Fibroblast of lung (primary cell): Measurements from ENCODE around the gene CCDC102A. TPM values are rescaled to one million over a fixed set of nuclear protein-coding genes. Genes with fewer than 3 reads are reported as not detected.

Experiments
- DNase-seq, 2 donors: peaks; one replicate each; pipeline versions ENCODE4 v3.0.0 to v3.0.0-alpha.2; 2010; ENCODE audit warnings: low read depth in 2 of 2
- H2AFZ ChIP-seq: 2 replicates; pipeline ENCODE4 v1.5.1; 2012; ENCODE audit warnings: low read length, control low read depth, inconsistent platforms
- H3K27ac ChIP-seq: 2 replicates; pipeline ENCODE4 v1.5.1; 2011; ENCODE audit warnings: low read length, control low read depth; ENCODE audit not compliant: insufficient read depth
- H3K27me3 ChIP-seq: 2 replicates; pipeline ENCODE4 v1.5.1; 2011; ENCODE audit warnings: mild to moderate bottlenecking, low read length; ENCODE audit not compliant: control insufficient read depth, insufficient read depth
- H3K36me3 ChIP-seq: 2 replicates; pipeline ENCODE4 v1.5.1; 2011; ENCODE audit warnings: low read length; ENCODE audit not compliant: control insufficient read depth, insufficient read depth
- H3K4me1 ChIP-seq: 2 replicates; pipeline ENCODE4 v1.5.1; 2011; ENCODE audit warnings: low read length; ENCODE audit not compliant: control insufficient read depth, insufficient read depth; ENCODE audit errors: extremely low read depth
- H3K4me2 ChIP-seq: 2 replicates; pipeline ENCODE4 v1.5.1; 2011; ENCODE audit warnings: low read length, control low read depth; ENCODE audit not compliant: insufficient read depth; ENCODE audit errors: extremely low read depth
- H3K4me3 ChIP-seq, 4 experiments: fragments of 200-600 bp in 1 of 4; sonication (generic) in 1 of 4; replicated peaks in 1 of 4; 2 replicates each; pipeline ENCODE4 v1.5.1; 2011 to 2016; ENCODE audit warnings: low read length in 4 of 4, low read depth in 3 of 4, mild to moderate bottlenecking in 3 of 4, control low read depth in 2 of 4, inconsistent platforms in 1 of 4, mixed read lengths in 1 of 4; ENCODE audit not compliant: insufficient read depth in 1 of 4; ENCODE audit errors: control extremely low read depth in 1 of 4
- H3K79me2 ChIP-seq: 2 replicates; pipeline ENCODE4 v1.5.1; 2012; ENCODE audit warnings: mild to moderate bottlenecking, low read length, inconsistent platforms; ENCODE audit not compliant: control insufficient read depth, insufficient read depth
- H3K9ac ChIP-seq: 2 replicates; pipeline ENCODE4 v1.5.1; 2011; ENCODE audit warnings: mild to moderate bottlenecking, low read length, control low read depth; ENCODE audit not compliant: insufficient read depth
- H3K9me3 ChIP-seq: 2 replicates; pipeline ENCODE4 v1.5.1; 2012; ENCODE audit warnings: low read depth, low read length; ENCODE audit not compliant: control insufficient read depth, insufficient read depth
- H4K20me1 ChIP-seq: 2 replicates; pipeline ENCODE4 v1.5.1; 2011; ENCODE audit warnings: low read length; ENCODE audit not compliant: control insufficient read depth, insufficient read depth; ENCODE audit errors: extremely low read depth
- CTCF ChIP-seq, 2 donors: IDR thresholded peaks in 1 of 2; conservative IDR thresholded peaks in 1 of 2; 1 replicate in 1 of 2; 2 replicates in 1 of 2; pipeline ENCODE4 v1.5.1; 2011 to 2012; ENCODE audit warnings: low read length in 2 of 2, control low read depth in 1 of 2, inconsistent platforms in 1 of 2, low read depth in 1 of 2, mild to moderate bottlenecking in 1 of 2
- EZH2 ChIP-seq: IDR thresholded peaks from 2 replicates; pipeline ENCODE4 v1.5.1; 2012; ENCODE audit warnings: low read length, control low read depth, mild to moderate bottlenecking; ENCODE audit errors: missing control alignments
- polyA plus RNA-seq, 2 donors: library from polyadenylated mRNA; depleted of rRNA in 1 of 2; stranded (reverse) in 1 of 2; unstranded in 1 of 2; fragments of >200 nt; gene quantifications; 2 replicates each; pipeline ENCODE4 v1.2.1, GENCODE V29; 2011 to 2012; ENCODE audit warnings: missing spikeins in 1 of 2
- total RNA-seq: library from RNA; depleted of rRNA; stranded (reverse); fragments of >200 nt; gene quantifications from 2 replicates; pipeline ENCODE4 v1.2.1, GENCODE V29; 2014

CCDC102A gene
- total and polyA plus RNA-seq, 2 donors (not counting 1 experiment from before 2014, with no cell fraction given): 7.1 to 16.7 TPM

- H3K36me3 ChIP-seq: no peaks in the 10 kb centered on the region
- H3K4me2 ChIP-seq: no peak overlapping the region
- no peaks in the 10 kb centered on the region for H3K79me2 ChIP-seq
- no peak for DNase-seq
- H3K27me3 ChIP-seq: no peaks in the 10 kb centered on the region
- H3K4me1 ChIP-seq: no peaks in the 10 kb centered on the region
- H3K27ac ChIP-seq: no peak overlapping the region
- H3K9me3 ChIP-seq: no peaks in the 10 kb centered on the region
- H4K20me1 ChIP-seq: no peaks in the 10 kb centered on the region
- H3K4me3 ChIP-seq: no peak overlapping the region
- TF ChIP-seq CTCF (conservative IDR thresholded peaks at IDR 0.05 in 1 of 2, IDR thresholded peaks at IDR 0.05 in 1 of 2; ENCODE audit: low read depth in 1 of 2, low read length in 2 of 2) (no peak), EZH2 (no peak)
- no peak overlapping the region for H3K9ac ChIP-seq
- H2AFZ ChIP-seq: no peak overlapping the region
Measured at GRCh38 chr16:57514791-57515600, 21.4 kb downstream of the CCDC102A start.

GRCh38 chr16:57514371-57514770, 22.0 kb downstream of the CCDC102A start:
- Histone ChIP-seq H3K4me3 (no peak overlapping the region), H2AFZ (no peak overlapping the region), H4K20me1 (no peaks in the 10 kb centered on the region), H3K9ac (no peak overlapping the region), H3K4me2 (no peak overlapping the region), H3K27me3 (no peaks in the 10 kb centered on the region), H3K4me1 (no peaks in the 10 kb centered on the region), H3K27ac (no peak overlapping the region), H3K79me2 (no peaks in the 10 kb centered on the region), H3K9me3 (no peaks in the 10 kb centered on the region), H3K36me3 (no peaks in the 10 kb centered on the region)
- DNase-seq: no peak
- TF ChIP-seq EZH2 (no peak), CTCF (conservative IDR thresholded peaks at IDR 0.05 in 1 of 2, IDR thresholded peaks at IDR 0.05 in 1 of 2; ENCODE audit: low read depth in 1 of 2, low read length in 2 of 2) (no peak)

- Histone ChIP-seq H3K9ac (no peak overlapping the region), H3K27ac (no peak overlapping the region), H4K20me1 (no peaks in the 10 kb centered on the region), H3K4me1 (no peaks in the 10 kb centered on the region), H3K4me3 (no peak overlapping the region), H3K4me2 (no peak overlapping the region), H3K9me3 (no peaks in the 10 kb centered on the region), H3K27me3 (no peaks in the 10 kb centered on the region), H3K79me2 (no peaks in the 10 kb centered on the region), H3K36me3 (no peaks in the 10 kb centered on the region), H2AFZ (no peak overlapping the region)
- TF ChIP-seq CTCF (conservative IDR thresholded peaks at IDR 0.05 in 1 of 2, IDR thresholded peaks at IDR 0.05 in 1 of 2; ENCODE audit: low read depth in 1 of 2, low read length in 2 of 2): no peak
- no peak for TF ChIP-seq EZH2
- no peak for DNase-seq
Measured at GRCh38 chr16:57513371-57514102, 22.8 kb downstream of the CCDC102A start.
